ENCODE measurements around the gene MAST2. TPM values are rescaled to one million over a fixed set of nuclear protein-coding genes. Genes with fewer than 3 reads are reported as not detected.
"Not testable (repeated sequence)": the region's sequence is repeated elsewhere in the genome, so short reads cannot be mapped to it uniquely, and the experiment has no call there.

MAST2 gene
- total RNA-seq, 1 donor from 2014 or later = 63.9 TPM

DNA sequence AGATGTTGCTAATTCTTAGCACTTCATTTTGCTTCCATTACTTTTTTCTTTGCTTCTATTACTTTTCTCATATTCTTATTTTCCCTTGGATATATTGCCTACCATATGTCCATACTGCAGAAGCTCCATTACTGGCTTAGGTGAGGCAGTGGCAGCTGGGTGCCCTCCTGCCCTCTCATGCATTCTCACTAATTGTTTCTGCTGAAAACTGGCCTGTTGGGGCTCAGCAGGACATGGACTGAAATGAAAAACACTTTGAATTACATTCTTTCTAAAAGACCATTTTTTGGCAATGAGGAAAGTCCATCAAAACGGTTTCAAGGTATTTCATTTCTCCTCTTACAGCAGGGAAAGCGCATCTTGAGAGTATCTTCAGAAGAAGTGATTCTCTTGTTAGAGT lies 122.9 kb downstream of the MAST2 start:
- DNase-seq (ENCODE audit: extremely low spot score, unreplicated experiment) = no peak
- H3K9me3 Mint-ChIP-seq (ENCODE audit: unreplicated experiment) = no peaks in the 10 kb centered on the region
- H3K27ac Mint-ChIP-seq (ENCODE audit: unreplicated experiment) = no peak overlapping the region
- H3K27me3 Mint-ChIP-seq (ENCODE audit: unreplicated experiment) = no peaks in the 10 kb centered on the region
- peak overlapping the region; percentile 39 for H3K4me3 Mint-ChIP-seq (ENCODE audit: unreplicated experiment)
- peaks cover 25% of the 10 kb centered on the region for H3K4me1 Mint-ChIP-seq (ENCODE audit: unreplicated experiment)
- TF ChIP-seq CTCF (IDR thresholded peaks at IDR 0.05) = no peak
- H3K36me3 Mint-ChIP-seq (ENCODE audit: unreplicated experiment) = no peaks in the 10 kb centered on the region

GRCh38 chr1:45927231-45927915 lies 124.0 kb downstream of the MAST2 start:
- H3K4me1 Mint-ChIP-seq (ENCODE audit: unreplicated experiment) = peaks cover 25% of the 10 kb centered on the region
- not testable (repeated sequence) for H3K9me3 Mint-ChIP-seq (ENCODE audit: unreplicated experiment); H3K27me3 Mint-ChIP-seq (ENCODE audit: unreplicated experiment); H3K36me3 Mint-ChIP-seq (ENCODE audit: unreplicated experiment); DNase-seq (ENCODE audit: extremely low spot score, unreplicated experiment); H3K27ac Mint-ChIP-seq (ENCODE audit: unreplicated experiment); H3K4me3 Mint-ChIP-seq (ENCODE audit: unreplicated experiment)

DNA sequence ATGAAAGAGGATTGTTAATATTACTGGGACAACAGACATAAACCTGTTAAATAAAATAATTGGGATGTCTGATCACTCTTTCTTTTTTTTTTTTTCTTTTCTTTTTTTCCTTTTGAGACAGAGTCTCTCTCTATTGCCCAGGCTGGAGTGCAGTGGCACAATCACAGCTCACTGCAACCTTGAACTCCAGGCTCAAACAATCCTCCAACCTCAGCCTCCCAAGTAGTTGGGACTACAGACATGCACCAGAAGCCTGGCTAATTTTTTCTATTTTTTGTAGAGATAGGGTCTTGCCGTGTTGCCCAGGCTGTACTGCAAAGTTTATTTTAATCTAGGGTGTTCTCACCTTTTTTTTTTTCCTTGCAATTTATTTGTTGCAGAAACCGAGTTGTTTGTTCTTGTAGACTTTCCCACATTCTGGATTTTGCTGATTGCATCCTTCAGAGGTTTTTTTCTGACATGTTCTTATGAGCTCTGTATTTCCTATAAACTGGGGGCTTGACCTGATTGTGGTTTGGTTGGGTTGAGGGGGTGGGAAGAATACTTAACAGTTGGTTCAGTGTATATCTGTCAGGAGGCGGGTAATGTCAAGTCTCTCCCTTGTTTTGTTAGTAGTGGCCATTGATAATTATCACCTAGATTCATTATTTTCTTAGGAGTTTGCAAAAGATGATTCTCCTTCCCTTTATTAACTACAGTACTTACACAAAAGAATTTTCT lies 125.2 kb downstream of the MAST2 start:
- peaks cover 25% of the 10 kb centered on the region for H3K4me1 Mint-ChIP-seq (ENCODE audit: unreplicated experiment)

GRCh38 chr1:45929257-45929687 lies 125.9 kb downstream of the MAST2 start:
- Mint-ChIP-seq H3K4me1 (ENCODE audit: unreplicated experiment) (peaks cover 25% of the 10 kb centered on the region), H3K27ac (ENCODE audit: unreplicated experiment) (peak overlapping the region; percentile 55), H3K27me3 (ENCODE audit: unreplicated experiment) (no peaks in the 10 kb centered on the region), H3K36me3 (ENCODE audit: unreplicated experiment) (no peaks in the 10 kb centered on the region), H3K9me3 (ENCODE audit: unreplicated experiment) (no peaks in the 10 kb centered on the region), H3K4me3 (ENCODE audit: unreplicated experiment) (no peak overlapping the region)
- no peak for DNase-seq (ENCODE audit: extremely low spot score, unreplicated experiment)
- no peak for TF ChIP-seq CTCF (IDR thresholded peaks at IDR 0.05)

More for the DNA sequence above, 125.2 kb downstream of the MAST2 start:
- Mint-ChIP-seq H3K9me3 (ENCODE audit: unreplicated experiment) (no peaks in the 10 kb centered on the region), H3K4me3 (ENCODE audit: unreplicated experiment) (no peak overlapping the region), H3K27ac (ENCODE audit: unreplicated experiment) (peak overlapping the region; percentile 55), H3K36me3 (ENCODE audit: unreplicated experiment) (no peaks in the 10 kb centered on the region), H3K27me3 (ENCODE audit: unreplicated experiment) (no peaks in the 10 kb centered on the region)
- no peak for TF ChIP-seq CTCF (IDR thresholded peaks at IDR 0.05)
- DNase-seq (ENCODE audit: extremely low spot score, unreplicated experiment) = no peak

DNA sequence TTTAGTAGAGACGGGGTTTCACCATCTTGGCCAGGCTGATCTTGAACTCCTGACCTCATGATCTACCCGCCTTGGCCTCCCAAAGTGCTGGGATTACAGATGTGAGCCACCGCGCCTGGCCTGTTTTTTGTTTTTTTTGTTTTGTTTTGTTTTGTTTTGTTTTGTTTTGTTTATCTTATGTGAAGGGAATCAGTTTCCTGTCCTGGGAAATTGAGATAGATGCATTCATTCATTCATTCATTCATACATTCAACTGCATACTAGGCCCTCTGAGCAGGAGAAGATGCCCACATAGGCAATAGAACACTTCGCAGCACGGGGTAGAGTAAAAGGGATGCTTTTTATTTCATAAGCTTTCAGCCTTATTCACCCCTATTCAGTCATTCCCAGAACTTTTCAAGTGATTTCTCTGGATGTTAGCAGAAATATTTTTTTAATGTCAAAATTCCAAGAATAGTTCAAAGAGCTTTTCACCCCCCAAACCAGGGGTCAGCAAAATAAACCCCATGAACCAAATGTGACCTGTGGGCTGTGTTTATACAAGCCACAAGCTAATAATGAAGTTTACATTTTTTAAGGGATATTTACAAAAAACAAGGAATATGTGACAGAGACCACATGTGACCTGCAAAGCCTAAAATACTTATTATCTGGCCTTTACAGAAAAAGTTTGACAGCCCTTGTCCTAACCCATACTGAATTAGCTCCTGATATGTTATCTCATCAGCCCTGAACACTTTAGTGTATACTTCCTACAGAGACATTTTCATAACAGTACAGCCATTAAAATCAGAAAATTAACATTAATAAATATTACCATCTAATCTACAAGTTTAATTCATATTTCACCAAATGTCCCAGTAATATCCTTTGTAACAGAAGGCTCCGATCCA lies 127.1 kb downstream of the MAST2 start:
- Mint-ChIP-seq H3K27ac (ENCODE audit: unreplicated experiment) (no peak overlapping the region), H3K4me1 (ENCODE audit: unreplicated experiment) (peaks cover 25% of the 10 kb centered on the region), H3K36me3 (ENCODE audit: unreplicated experiment) (no peaks in the 10 kb centered on the region), H3K9me3 (ENCODE audit: unreplicated experiment) (no peaks in the 10 kb centered on the region), H3K4me3 (ENCODE audit: unreplicated experiment) (no peak overlapping the region), H3K27me3 (ENCODE audit: unreplicated experiment) (no peaks in the 10 kb centered on the region)
- DNase-seq (ENCODE audit: extremely low spot score, unreplicated experiment) = no peak
- no peak for TF ChIP-seq CTCF (IDR thresholded peaks at IDR 0.05)

DNA sequence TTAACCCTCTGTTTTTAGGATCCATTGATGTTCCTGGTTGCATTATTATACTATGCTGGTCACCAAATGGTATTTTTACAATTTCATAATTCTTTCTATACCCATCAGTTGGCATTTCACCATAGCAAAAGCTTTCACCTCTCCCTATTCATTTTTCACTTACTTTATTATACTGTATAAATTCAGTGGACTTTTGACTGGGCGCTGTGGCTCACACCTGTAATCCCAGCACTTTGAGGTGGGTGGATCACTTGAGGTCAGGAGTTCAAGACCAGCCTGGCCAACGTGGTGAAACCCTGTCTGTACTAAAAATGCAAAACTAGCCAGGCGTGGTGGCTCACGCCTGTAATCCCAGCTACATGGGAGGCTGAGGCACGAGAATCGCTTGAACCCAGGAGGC lies 128.8 kb downstream of the MAST2 start:
- not testable (repeated sequence) for H3K4me3 Mint-ChIP-seq (ENCODE audit: unreplicated experiment); H3K36me3 Mint-ChIP-seq (ENCODE audit: unreplicated experiment); DNase-seq (ENCODE audit: extremely low spot score, unreplicated experiment); H3K27me3 Mint-ChIP-seq (ENCODE audit: unreplicated experiment); H3K27ac Mint-ChIP-seq (ENCODE audit: unreplicated experiment); H3K9me3 Mint-ChIP-seq (ENCODE audit: unreplicated experiment)
- H3K4me1 Mint-ChIP-seq (ENCODE audit: unreplicated experiment) = peaks cover 20% of the 10 kb centered on the region

Data from osteocyte (in vitro differentiated cells).